Measurements from ENCODE around the gene PPP1R26.

DNA sequence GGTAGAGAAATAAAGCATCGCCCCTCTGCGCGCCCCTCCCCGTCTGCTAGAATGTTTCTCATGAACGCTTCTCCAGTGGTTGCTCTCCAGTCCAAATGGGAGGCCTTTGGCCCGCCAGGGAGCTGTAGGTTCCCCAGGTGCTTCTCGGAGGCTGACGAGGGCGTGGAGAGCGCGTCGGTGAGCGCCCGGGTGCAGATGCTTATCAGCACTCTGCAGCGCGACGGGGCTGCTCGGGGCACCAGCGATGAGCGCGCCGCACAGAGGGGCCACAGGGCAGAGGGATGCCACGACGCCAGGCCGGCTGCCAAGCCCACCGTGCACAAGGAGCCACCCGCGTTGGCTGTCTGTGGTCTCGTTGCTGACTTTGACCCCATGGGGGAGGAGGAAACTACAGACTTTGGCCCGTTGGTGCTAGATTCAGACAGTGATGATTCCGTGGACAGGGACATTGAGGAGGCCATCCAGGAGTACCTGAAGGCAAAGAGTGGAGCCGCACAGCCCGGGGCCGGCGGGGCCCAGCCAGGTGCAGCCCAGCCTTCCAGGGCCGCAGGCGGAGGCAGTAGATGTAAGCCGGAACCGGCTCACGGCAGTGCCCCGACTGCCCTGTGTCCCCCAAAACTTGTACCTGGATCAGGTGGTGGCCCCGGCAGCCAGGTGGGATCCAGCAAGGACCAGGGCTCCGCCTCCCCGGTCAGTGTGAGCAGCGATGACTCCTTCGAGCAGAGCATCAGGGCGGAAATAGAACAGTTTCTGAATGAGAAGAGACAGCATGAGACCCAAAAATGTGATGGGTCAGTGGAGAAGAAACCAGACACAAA lies 5.1 kb downstream of the PPP1R26 start:
- TF ChIP-seq, protein P1, sequence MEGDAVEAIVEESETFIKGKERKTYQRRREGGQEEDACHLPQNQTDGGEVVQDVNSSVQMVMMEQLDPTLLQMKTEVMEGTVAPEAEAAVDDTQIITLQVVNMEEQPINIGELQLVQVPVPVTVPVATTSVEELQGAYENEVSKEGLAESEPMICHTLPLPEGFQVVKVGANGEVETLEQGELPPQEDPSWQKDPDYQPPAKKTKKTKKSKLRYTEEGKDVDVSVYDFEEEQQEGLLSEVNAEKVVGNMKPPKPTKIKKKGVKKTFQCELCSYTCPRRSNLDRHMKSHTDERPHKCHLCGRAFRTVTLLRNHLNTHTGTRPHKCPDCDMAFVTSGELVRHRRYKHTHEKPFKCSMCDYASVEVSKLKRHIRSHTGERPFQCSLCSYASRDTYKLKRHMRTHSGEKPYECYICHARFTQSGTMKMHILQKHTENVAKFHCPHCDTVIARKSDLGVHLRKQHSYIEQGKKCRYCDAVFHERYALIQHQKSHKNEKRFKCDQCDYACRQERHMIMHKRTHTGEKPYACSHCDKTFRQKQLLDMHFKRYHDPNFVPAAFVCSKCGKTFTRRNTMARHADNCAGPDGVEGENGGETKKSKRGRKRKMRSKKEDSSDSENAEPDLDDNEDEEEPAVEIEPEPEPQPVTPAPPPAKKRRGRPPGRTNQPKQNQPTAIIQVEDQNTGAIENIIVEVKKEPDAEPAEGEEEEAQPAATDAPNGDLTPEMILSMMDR (CRISPR knock-in tag; IDR thresholded peaks at IDR 0.05), result no peak
- TF ChIP-seq, protein P2, sequence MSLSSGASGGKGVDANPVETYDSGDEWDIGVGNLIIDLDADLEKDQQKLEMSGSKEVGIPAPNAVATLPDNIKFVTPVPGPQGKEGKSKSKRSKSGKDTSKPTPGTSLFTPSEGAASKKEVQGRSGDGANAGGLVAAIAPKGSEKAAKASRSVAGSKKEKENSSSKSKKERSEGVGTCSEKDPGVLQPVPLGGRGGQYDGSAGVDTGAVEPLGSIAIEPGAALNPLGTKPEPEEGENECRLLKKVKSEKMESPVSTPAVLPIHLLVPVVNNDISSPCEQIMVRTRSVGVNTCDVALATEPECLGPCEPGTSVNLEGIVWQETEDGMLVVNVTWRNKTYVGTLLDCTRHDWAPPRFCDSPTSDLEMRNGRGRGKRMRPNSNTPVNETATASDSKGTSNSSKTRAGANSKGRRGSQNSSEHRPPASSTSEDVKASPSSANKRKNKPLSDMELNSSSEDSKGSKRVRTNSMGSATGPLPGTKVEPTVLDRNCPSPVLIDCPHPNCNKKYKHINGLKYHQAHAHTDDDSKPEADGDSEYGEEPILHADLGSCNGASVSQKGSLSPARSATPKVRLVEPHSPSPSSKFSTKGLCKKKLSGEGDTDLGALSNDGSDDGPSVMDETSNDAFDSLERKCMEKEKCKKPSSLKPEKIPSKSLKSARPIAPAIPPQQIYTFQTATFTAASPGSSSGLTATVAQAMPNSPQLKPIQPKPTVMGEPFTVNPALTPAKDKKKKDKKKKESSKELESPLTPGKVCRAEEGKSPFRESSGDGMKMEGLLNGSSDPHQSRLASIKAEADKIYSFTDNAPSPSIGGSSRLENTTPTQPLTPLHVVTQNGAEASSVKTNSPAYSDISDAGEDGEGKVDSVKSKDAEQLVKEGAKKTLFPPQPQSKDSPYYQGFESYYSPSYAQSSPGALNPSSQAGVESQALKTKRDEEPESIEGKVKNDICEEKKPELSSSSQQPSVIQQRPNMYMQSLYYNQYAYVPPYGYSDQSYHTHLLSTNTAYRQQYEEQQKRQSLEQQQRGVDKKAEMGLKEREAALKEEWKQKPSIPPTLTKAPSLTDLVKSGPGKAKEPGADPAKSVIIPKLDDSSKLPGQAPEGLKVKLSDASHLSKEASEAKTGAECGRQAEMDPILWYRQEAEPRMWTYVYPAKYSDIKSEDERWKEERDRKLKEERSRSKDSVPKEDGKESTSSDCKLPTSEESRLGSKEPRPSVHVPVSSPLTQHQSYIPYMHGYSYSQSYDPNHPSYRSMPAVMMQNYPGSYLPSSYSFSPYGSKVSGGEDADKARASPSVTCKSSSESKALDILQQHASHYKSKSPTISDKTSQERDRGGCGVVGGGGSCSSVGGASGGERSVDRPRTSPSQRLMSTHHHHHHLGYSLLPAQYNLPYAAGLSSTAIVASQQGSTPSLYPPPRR (CRISPR knock-in tag; IDR thresholded peaks at IDR 0.05; ENCODE audit: borderline replicate concordance), result no peak
- TF ChIP-seq GPN1 (CRISPR knock-in tag; IDR thresholded peaks at IDR 0.05; ENCODE audit: borderline replicate concordance), result no peak
- TF ChIP-seq SNRNP70 (IDR thresholded peaks at IDR 0.05; ENCODE audit: low read depth, low read length), result no peak
- no peak for TF ChIP-seq SRF (IDR thresholded peaks at IDR 0.05; ENCODE audit: low read depth, low read length)
- TF ChIP-seq NFKB2 (CRISPR knock-in tag; IDR thresholded peaks at IDR 0.05; ENCODE audit: borderline replicate concordance), result no peak
- no peak for TF ChIP-seq ZNF550 (CRISPR knock-in tag; IDR thresholded peaks at IDR 0.05; ENCODE audit: borderline replicate concordance)
- no peak for TF ChIP-seq TEAD2 (CRISPR knock-in tag; IDR thresholded peaks at IDR 0.05)

Measured in HepG2 (cell line).